ENCODE data around the gene MRTFA. TPM values are rescaled to one million over a fixed set of nuclear protein-coding genes. Genes with fewer than 3 reads are reported as not detected.

Gene MRTFA
- total and polyA plus RNA-seq, 2 of the 13 experiments (the other 11 are each of a cell fraction or from before 2014, with no cell fraction given) = 2.4 to 8.2 TPM

- BruUV-seq (replicated peaks) = no TSS peak
- Histone ChIP-seq H3K36me3 (replicated peaks in 1 of 2; ENCODE audit: control insufficient read depth in 1 of 2, insufficient read depth in 2 of 2, low read length in 2 of 2) (peaks cover 14 to 27% of the 10 kb centered on the region in 2 experiments), H3K27me3 (ENCODE audit: control insufficient read depth in 1 of 2, insufficient read depth in 2 of 2, low read length in 2 of 2) (no peaks in the 10 kb centered on the region), H3K4me1 (ENCODE audit: insufficient read depth, low read length) (no peaks in the 10 kb centered on the region), H3K4me2 (ENCODE audit: low read depth, low read length) (no peak overlapping the region), H3K79me2 (ENCODE audit: insufficient read depth, low read length) (no peaks in the 10 kb centered on the region), H3K9me3 (ENCODE audit: low read length) (no peaks in the 10 kb centered on the region), H3K27ac (ENCODE audit: extremely low read length, insufficient read depth, low read length) (no peak overlapping the region), H3K9ac (ENCODE audit: insufficient read depth, low read depth, low read length) (no peak overlapping the region), H3K4me3 (replicated peaks in 1 of 3; ENCODE audit: insufficient read depth in 1 of 3, low read depth in 2 of 3, low read length in 3 of 3) (no peak overlapping the region), H4K20me1 (ENCODE audit: insufficient read depth, low read length) (no peaks in the 10 kb centered on the region), H2AFZ (ENCODE audit: low read length) (no peak overlapping the region)
- intact Hi-C loops (cut with micrococcal nuclease; ENCODE audit: unreplicated experiment) (no loop called here), in situ Hi-C loops (cut with HindIII; ENCODE audit: extremely low pct_ligation_motif_present, low pct_unique_long_range_greater_than_20kb) (no loop called here)
- ChIA-PET CTCF (ENCODE audit: low intra/inter-chr PET ratio, low total read pairs) (no interaction called here), POLR2A (no interaction called here)
- no peak for ATAC-seq
- WGBS (ENCODE audit: low lambda C conversion rate) = 100% methylated on average over 3 of the region's 11 CpGs
- TF ChIP-seq MATR3 (CRISPR knock-in tag; IDR thresholded peaks at IDR 0.05) = no peak
- TF ChIP-seq AGO2 (optimal IDR thresholded peaks at IDR 0.05; ENCODE audit: low read depth, low read length) = peak; percentile 19
- TF ChIP-seq ZSCAN9 (CRISPR knock-in tag; IDR thresholded peaks at IDR 0.05; ENCODE audit: borderline replicate concordance) = no peak
- 0 out of 2 replicates have a peak, but pooled peaks have one; percentile 18 for TF ChIP-seq FOXO4 (CRISPR knock-in tag; conservative IDR thresholded peaks at IDR 0.05)
- TF ChIP-seq, protein P1, sequence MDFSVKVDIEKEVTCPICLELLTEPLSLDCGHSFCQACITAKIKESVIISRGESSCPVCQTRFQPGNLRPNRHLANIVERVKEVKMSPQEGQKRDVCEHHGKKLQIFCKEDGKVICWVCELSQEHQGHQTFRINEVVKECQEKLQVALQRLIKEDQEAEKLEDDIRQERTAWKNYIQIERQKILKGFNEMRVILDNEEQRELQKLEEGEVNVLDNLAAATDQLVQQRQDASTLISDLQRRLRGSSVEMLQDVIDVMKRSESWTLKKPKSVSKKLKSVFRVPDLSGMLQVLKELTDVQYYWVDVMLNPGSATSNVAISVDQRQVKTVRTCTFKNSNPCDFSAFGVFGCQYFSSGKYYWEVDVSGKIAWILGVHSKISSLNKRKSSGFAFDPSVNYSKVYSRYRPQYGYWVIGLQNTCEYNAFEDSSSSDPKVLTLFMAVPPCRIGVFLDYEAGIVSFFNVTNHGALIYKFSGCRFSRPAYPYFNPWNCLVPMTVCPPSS (IDR thresholded peaks at IDR 0.05) = no peak
- TF ChIP-seq SIN3B (IDR thresholded peaks at IDR 0.05; ENCODE audit: low read length) = no peak
- TF ChIP-seq ZNF530 (CRISPR knock-in tag; IDR thresholded peaks at IDR 0.05; ENCODE audit: low read depth) = no peak
- no peak for TF ChIP-seq MED8 (CRISPR knock-in tag; IDR thresholded peaks at IDR 0.05; ENCODE audit: insufficient replicate concordance)
- TF ChIP-seq HNF1A (IDR thresholded peaks at IDR 0.05; ENCODE audit: low read depth) = no peak
- no peak for TF ChIP-seq HNF1A (CRISPR knock-in tag; IDR thresholded peaks at IDR 0.05; ENCODE audit: borderline replicate concordance)
- TF ChIP-seq, protein P2, sequence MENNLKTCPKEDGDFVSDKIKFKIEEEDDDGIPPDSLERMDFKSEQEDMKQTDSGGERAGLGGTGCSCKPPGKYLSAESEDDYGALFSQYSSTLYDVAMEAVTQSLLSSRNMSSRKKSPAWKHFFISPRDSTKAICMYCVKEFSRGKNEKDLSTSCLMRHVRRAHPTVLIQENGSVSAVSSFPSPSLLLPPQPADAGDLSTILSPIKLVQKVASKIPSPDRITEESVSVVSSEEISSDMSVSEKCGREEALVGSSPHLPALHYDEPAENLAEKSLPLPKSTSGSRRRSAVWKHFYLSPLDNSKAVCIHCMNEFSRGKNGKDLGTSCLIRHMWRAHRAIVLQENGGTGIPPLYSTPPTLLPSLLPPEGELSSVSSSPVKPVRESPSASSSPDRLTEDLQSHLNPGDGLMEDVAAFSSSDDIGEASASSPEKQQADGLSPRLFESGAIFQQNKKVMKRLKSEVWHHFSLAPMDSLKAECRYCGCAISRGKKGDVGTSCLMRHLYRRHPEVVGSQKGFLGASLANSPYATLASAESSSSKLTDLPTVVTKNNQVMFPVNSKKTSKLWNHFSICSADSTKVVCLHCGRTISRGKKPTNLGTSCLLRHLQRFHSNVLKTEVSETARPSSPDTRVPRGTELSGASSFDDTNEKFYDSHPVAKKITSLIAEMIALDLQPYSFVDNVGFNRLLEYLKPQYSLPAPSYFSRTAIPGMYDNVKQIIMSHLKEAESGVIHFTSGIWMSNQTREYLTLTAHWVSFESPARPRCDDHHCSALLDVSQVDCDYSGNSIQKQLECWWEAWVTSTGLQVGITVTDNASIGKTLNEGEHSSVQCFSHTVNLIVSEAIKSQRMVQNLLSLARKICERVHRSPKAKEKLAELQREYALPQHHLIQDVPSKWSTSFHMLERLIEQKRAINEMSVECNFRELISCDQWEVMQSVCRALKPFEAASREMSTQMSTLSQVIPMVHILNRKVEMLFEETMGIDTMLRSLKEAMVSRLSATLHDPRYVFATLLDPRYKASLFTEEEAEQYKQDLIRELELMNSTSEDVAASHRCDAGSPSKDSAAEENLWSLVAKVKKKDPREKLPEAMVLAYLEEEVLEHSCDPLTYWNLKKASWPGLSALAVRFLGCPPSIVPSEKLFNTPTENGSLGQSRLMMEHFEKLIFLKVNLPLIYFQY (CRISPR knock-in tag; IDR thresholded peaks at IDR 0.05; ENCODE audit: borderline replicate concordance) = no peak
- no peak for DNase-seq (ENCODE audit: low spot score)
- no peak for FAIRE-seq
Observed at GRCh38 chr22:40409613-40410113, 226.9 kb downstream of the MRTFA start.

Measured in HepG2 (cell line).